ENCODE results near the gene NPAS3. TPM values are rescaled to one million over a fixed set of nuclear protein-coding genes. Genes with fewer than 3 reads are reported as not detected.

NPAS3 gene
- total RNA-seq, 1 experiment from 2014 or later: 15.6 TPM

GRCh38 chr14:33792720-33793368 is 854.2 kb downstream of the NPAS3 start:
- DNase-seq (ENCODE audit: low spot score): peak; percentile 87
- TF ChIP-seq EZH2 (IDR thresholded peaks at IDR 0.05; ENCODE audit: borderline replicate concordance, low read depth, low read length, poor library complexity, severe bottlenecking) (no peak), CTCF (conservative IDR thresholded peaks at IDR 0.05; ENCODE audit: low read depth, low read length) (peak; percentile 98)
- Histone ChIP-seq H3K9me3 (ENCODE audit: low read depth, low read length, poor library complexity, severe bottlenecking) (no peaks in the 10 kb centered on the region), H3K4me1 (ENCODE audit: insufficient read depth, low read length, poor library complexity, severe bottlenecking) (peaks cover 18% of the 10 kb centered on the region), H3K36me3 (ENCODE audit: insufficient read depth, low read length, poor library complexity, severe bottlenecking) (no peaks in the 10 kb centered on the region), H3K4me3 (ENCODE audit: low read depth, low read length, poor library complexity, severe bottlenecking) (no peak overlapping the region), H3K27me3 (replicated peaks; ENCODE audit: insufficient read depth, low read depth, low read length, poor library complexity) (no peaks in the 10 kb centered on the region), H3K27ac (ENCODE audit: low read depth, low read length, poor library complexity, severe bottlenecking) (no peak overlapping the region)
- ChIA-PET CTCF (interaction anchor here (0.5 to 1.4 kb wide), 4 partner anchors 117 to 1204 kb away, joined by 4 to 9 read pairs (median 6); no protein-coding TSS in a partner anchor), POLR2A (ENCODE audit: low non-redundant PET) (interaction anchor here (0.6 kb wide), 1 partner anchor 28 kb away, joined by 7 read pairs; no protein-coding TSS in a partner anchor)
- intact Hi-C loops (cut with micrococcal nuclease; ENCODE audit: unreplicated experiment): loop anchor here (1.0 to 5.0 kb wide), 7 partner anchors 117 to 1216 kb away; no protein-coding TSS in a partner anchor
- BruUV-seq (replicated peaks): no TSS peak

- BruUV-seq (replicated peaks): no TSS peak
- CTCF ChIA-PET: interaction anchor here (0.6 to 1.4 kb wide), 4 partner anchors 118 to 1082 kb away, joined by 3 to 9 read pairs (median 6); no protein-coding TSS in a partner anchor
- TF ChIP-seq CTCF (conservative IDR thresholded peaks at IDR 0.05; ENCODE audit: low read depth, low read length) (no peak), EZH2 (IDR thresholded peaks at IDR 0.05; ENCODE audit: borderline replicate concordance, low read depth, low read length, poor library complexity, severe bottlenecking) (no peak)
- Histone ChIP-seq H3K27ac (ENCODE audit: low read depth, low read length, poor library complexity, severe bottlenecking) (no peak overlapping the region), H3K36me3 (ENCODE audit: insufficient read depth, low read length, poor library complexity, severe bottlenecking) (no peaks in the 10 kb centered on the region), H3K27me3 (replicated peaks; ENCODE audit: insufficient read depth, low read depth, low read length, poor library complexity) (no peaks in the 10 kb centered on the region), H3K9me3 (ENCODE audit: low read depth, low read length, poor library complexity, severe bottlenecking) (no peaks in the 10 kb centered on the region), H3K4me1 (ENCODE audit: insufficient read depth, low read length, poor library complexity, severe bottlenecking) (peaks cover 18% of the 10 kb centered on the region), H3K4me3 (ENCODE audit: low read depth, low read length, poor library complexity, severe bottlenecking) (no peak overlapping the region)
- intact Hi-C loops (cut with micrococcal nuclease; ENCODE audit: unreplicated experiment): loop anchor here (2.0 to 5.0 kb wide), 6 partner anchors 316 to 1217 kb away; no protein-coding TSS in a partner anchor
- DNase-seq (ENCODE audit: low spot score): no peak
- POLR2A ChIA-PET (ENCODE audit: low non-redundant PET): interaction anchor here (0.7 kb wide), 1 partner anchor 522 kb away, joined by 12 read pairs; no protein-coding TSS in a partner anchor
Observed at GRCh38 chr14:33793398-33794110, 854.9 kb downstream of the NPAS3 start.

- H3K27me3 ChIP-seq (replicated peaks; ENCODE audit: insufficient read depth, low read depth, low read length, poor library complexity): no peaks in the 10 kb centered on the region
- H3K9me3 ChIP-seq (ENCODE audit: low read depth, low read length, poor library complexity, severe bottlenecking): no peaks in the 10 kb centered on the region
- TF ChIP-seq CTCF (conservative IDR thresholded peaks at IDR 0.05; ENCODE audit: low read depth, low read length) (no peak), EZH2 (IDR thresholded peaks at IDR 0.05; ENCODE audit: borderline replicate concordance, low read depth, low read length, poor library complexity, severe bottlenecking) (no peak)
- peaks cover 18% of the 10 kb centered on the region for H3K4me1 ChIP-seq (ENCODE audit: insufficient read depth, low read length, poor library complexity, severe bottlenecking)
- no peak for DNase-seq (ENCODE audit: low spot score)
- CTCF ChIA-PET: no interaction called here
- intact Hi-C loops (cut with micrococcal nuclease; ENCODE audit: unreplicated experiment): loop anchor here (5.0 kb wide), 2 partner anchors 318 to 1083 kb away; no protein-coding TSS in a partner anchor
- no peaks in the 10 kb centered on the region for H3K36me3 ChIP-seq (ENCODE audit: insufficient read depth, low read length, poor library complexity, severe bottlenecking)
- BruUV-seq (replicated peaks): no TSS peak
- H3K4me3 ChIP-seq (ENCODE audit: low read depth, low read length, poor library complexity, severe bottlenecking): no peak overlapping the region
- no peak overlapping the region for H3K27ac ChIP-seq (ENCODE audit: low read depth, low read length, poor library complexity, severe bottlenecking)
- POLR2A ChIA-PET (ENCODE audit: low non-redundant PET): no interaction called here
Observed at GRCh38 chr14:33794791-33795305, 856.2 kb downstream of the NPAS3 start.
